Measurements from ENCODE around the gene C1orf146. TPM values are rescaled to one million over a fixed set of nuclear protein-coding genes. Genes with fewer than 3 reads are reported as not detected.

Gene C1orf146
- not detected in 2 replicates for total RNA-seq

GRCh38 chr1:92217721-92218120 is at the start of gene C1orf146:
C1orf146 (plus strand) TSS chr1:92217915; CDS start chr1:92231421, 13,506 bp downstream.

Other genes with a start within 250 kb of the C1orf146 start
- gene EPHX4, start 187.9 kb upstream of the C1orf146 start, total RNA-seq, result 4.3 and 5.8 TPM in 2 replicates
- 0.32 TPM in 1 of 2 replicates, not detected in the other for gene SETSIP, start 142.5 kb upstream of the C1orf146 start, total RNA-seq
- 1.4 and 2.3 TPM in 2 replicates for gene BTBD8, start 137.6 kb upstream of the C1orf146 start, total RNA-seq
- 10.4 and 12.9 TPM in 2 replicates for gene GLMN, start 81.1 kb downstream of the C1orf146 start, total RNA-seq
- gene RPAP2, start 81.1 kb downstream of the C1orf146 start, total RNA-seq, result 5.5 and 16.4 TPM in 2 replicates

Data from epithelial cell of umbilical artery (primary cell).